ENCODE data around the gene MYO1D. TPM values are rescaled to one million over a fixed set of nuclear protein-coding genes. Genes with fewer than 3 reads are reported as not detected.

The MYO1D gene
- total and polyA plus RNA-seq, 2 of the 13 experiments (the other 11 are each of a cell fraction or from before 2014, with no cell fraction given), result 13.2 to 17.3 TPM

DNA sequence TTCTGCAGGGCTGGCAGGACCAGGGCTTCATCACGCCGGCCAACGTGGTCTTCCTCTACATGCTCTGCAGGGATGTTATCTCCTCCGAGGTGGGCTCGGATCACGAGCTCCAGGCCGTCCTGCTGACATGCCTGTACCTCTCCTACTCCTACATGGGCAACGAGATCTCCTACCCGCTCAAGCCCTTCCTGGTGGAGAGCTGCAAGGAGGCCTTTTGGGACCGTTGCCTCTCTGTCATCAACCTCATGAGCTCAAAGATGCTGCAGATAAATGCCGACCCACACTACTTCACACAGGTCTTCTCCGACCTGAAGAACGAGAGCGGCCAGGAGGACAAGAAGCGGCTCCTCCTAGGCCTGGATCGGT is 388.8 kb downstream of the MYO1D start (continued):
- TF ChIP-seq, protein P1, sequence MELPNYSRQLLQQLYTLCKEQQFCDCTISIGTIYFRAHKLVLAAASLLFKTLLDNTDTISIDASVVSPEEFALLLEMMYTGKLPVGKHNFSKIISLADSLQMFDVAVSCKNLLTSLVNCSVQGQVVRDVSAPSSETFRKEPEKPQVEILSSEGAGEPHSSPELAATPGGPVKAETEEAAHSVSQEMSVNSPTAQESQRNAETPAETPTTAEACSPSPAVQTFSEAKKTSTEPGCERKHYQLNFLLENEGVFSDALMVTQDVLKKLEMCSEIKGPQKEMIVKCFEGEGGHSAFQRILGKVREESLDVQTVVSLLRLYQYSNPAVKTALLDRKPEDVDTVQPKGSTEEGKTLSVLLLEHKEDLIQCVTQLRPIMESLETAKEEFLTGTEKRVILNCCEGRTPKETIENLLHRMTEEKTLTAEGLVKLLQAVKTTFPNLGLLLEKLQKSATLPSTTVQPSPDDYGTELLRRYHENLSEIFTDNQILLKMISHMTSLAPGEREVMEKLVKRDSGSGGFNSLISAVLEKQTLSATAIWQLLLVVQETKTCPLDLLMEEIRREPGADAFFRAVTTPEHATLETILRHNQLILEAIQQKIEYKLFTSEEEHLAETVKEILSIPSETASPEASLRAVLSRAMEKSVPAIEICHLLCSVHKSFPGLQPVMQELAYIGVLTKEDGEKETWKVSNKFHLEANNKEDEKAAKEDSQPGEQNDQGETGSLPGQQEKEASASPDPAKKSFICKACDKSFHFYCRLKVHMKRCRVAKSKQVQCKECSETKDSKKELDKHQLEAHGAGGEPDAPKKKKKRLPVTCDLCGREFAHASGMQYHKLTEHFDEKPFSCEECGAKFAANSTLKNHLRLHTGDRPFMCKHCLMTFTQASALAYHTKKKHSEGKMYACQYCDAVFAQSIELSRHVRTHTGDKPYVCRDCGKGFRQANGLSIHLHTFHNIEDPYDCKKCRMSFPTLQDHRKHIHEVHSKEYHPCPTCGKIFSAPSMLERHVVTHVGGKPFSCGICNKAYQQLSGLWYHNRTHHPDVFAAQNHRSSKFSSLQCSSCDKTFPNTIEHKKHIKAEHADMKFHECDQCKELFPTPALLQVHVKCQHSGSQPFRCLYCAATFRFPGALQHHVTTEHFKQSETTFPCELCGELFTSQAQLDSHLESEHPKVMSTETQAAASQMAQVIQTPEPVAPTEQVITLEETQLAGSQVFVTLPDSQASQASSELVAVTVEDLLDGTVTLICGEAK (IDR thresholded peaks at IDR 0.05), result no peak
- TF ChIP-seq, protein P1 (CRISPR knock-in tag; IDR thresholded peaks at IDR 0.05), result no peak
- TF ChIP-seq ZNF333 (CRISPR knock-in tag; IDR thresholded peaks at IDR 0.05; ENCODE audit: borderline replicate concordance), result no peak
- no peak for TF ChIP-seq PPARG (CRISPR knock-in tag; conservative IDR thresholded peaks at IDR 0.05)
- TF ChIP-seq JARID2 (CRISPR knock-in tag; IDR thresholded peaks at IDR 0.05; ENCODE audit: insufficient replicate concordance), result no peak
- TF ChIP-seq KAT8 (CRISPR knock-in tag; IDR thresholded peaks at IDR 0.05), result no peak
- TF ChIP-seq SMARCE1 (IDR thresholded peaks at IDR 0.05; ENCODE audit: borderline replicate concordance), result no peak
- TF ChIP-seq NPAS2 (CRISPR knock-in tag; IDR thresholded peaks at IDR 0.05; ENCODE audit: borderline replicate concordance), result no peak
- no peak for TF ChIP-seq SKI (IDR thresholded peaks at IDR 0.05; ENCODE audit: partially characterized antibody)
- TF ChIP-seq ZSCAN29 (CRISPR knock-in tag; conservative IDR thresholded peaks at IDR 0.05), result no peak

All from HepG2 (cell line).